CD4-positive, alpha-beta T cell (primary cell): Measurements from ENCODE around the gene ACACA. TPM values are rescaled to one million over a fixed set of nuclear protein-coding genes. Genes with fewer than 3 reads are reported as not detected.
"Not testable (repeated sequence)": the region's sequence is repeated elsewhere in the genome, so short reads cannot be mapped to it uniquely, and the experiment has no call there.

Experiments used
- ATAC-seq: fragments of 200-7000 bp; cut with Tn5 transposase; one replicate; pipeline ENCODE4 v1.10.0; 2022; ENCODE audit warnings: mild to moderate bottlenecking; ENCODE audit not compliant: poor library complexity
- CTCF ChIA-PET: fragments of 350-600 bp; sonication (Branson Sonifier 250); formaldehyde crosslinking; loops from one replicate; lab custom pipeline; 2021; ENCODE audit warnings: antibody characterized with exemption, inconsistent platforms; lab: Charles Lee
- POLR2A ChIA-PET: fragments of 350-600 bp; sonication (Branson Sonifier 250); formaldehyde crosslinking; loops from one replicate; lab custom pipeline; 2021; ENCODE audit warnings: antibody characterized with exemption, inconsistent platforms; lab: Charles Lee
- DNase-seq, 14 experiments: peaks; one replicate each; pipeline ENCODE4 v3.0.0-alpha.2; 2013 to 2020; ENCODE audit warnings: mixed read lengths in 2 of 14
- H3K27ac ChIP-seq, 2 donors: one replicate each; pipeline versions ENCODE4 v1.5.1 to v1.7.0; 2013; ENCODE audit warnings: low read length in 2 of 2, low read depth in 1 of 2, mild to moderate bottlenecking in 1 of 2
- H3K27me3 ChIP-seq, 2 experiments: 1 replicate in 1 of 2; 2 replicates in 1 of 2; pipeline versions ENCODE4 v1.6.1 to v1.7.0; 2013; ENCODE audit warnings: low read length in 2 of 2, control low read depth in 1 of 2, mild to moderate bottlenecking in 1 of 2, moderate library complexity in 1 of 2; ENCODE audit not compliant: insufficient read depth in 2 of 2, control insufficient read depth in 1 of 2
- H3K36me3 ChIP-seq: one replicate; pipeline ENCODE4 v1.6.1; 2013; ENCODE audit warnings: low read length, control low read depth; ENCODE audit not compliant: insufficient read depth
- H3K4me1 ChIP-seq: one replicate; pipeline ENCODE4 v1.6.1; 2013; ENCODE audit warnings: low read length, control low read depth; ENCODE audit not compliant: insufficient read depth
- H3K4me3 ChIP-seq: one replicate; pipeline ENCODE4 v1.5.1; 2013; ENCODE audit warnings: mild to moderate bottlenecking, low read length, moderate library complexity
- H3K9me3 ChIP-seq, 2 experiments: 1 replicate in 1 of 2; 2 replicates in 1 of 2; pipeline versions ENCODE4 v1.6.1 to v1.7.0; 2013; ENCODE audit warnings: low read length in 2 of 2, mild to moderate bottlenecking in 2 of 2, control low read depth in 1 of 2, moderate library complexity in 1 of 2; ENCODE audit not compliant: control insufficient read depth in 1 of 2, insufficient read depth in 1 of 2
- H3K27ac Mint-ChIP-seq: one replicate; pipeline ENCODE4 v1.8.0; 2020; ENCODE audit warnings: mixed read lengths
- H3K27me3 Mint-ChIP-seq: one replicate; pipeline ENCODE4 v1.8.0; 2021; ENCODE audit warnings: mixed read lengths
- H3K36me3 Mint-ChIP-seq: one replicate; pipeline ENCODE4 v1.8.0; 2021; ENCODE audit warnings: low read depth, mixed read lengths
- H3K4me1 Mint-ChIP-seq: one replicate; pipeline ENCODE4 v1.8.0; 2021; ENCODE audit warnings: low read depth, mixed read lengths
- H3K4me3 Mint-ChIP-seq: one replicate; pipeline ENCODE4 v1.8.0; 2020; ENCODE audit warnings: mild to moderate bottlenecking, mixed read lengths
- H3K9me3 Mint-ChIP-seq: one replicate; pipeline ENCODE4 v1.8.0; 2020; ENCODE audit warnings: mixed read lengths
- CTCF ChIP-seq: fragments of 200-600 bp; IDR thresholded peaks from one replicate; pipeline ENCODE4 v1.8.0; 2022; ENCODE audit warnings: antibody characterized with exemption, mild to moderate bottlenecking
- intact Hi-C, 2 experiments: fragments of 100-400 bp; cut with DNase I in 1 of 2; cut with micrococcal nuclease in 1 of 2; formaldehyde crosslinking; loops; one replicate each; pipeline versions ENCODE4 v1.15.1 to v1.9.0; 2023 to 2025; cut with DNase I, micrococcal nuclease
- total RNA-seq, 174 experiments: library from RNA in 2 of 174; stranded (reverse) in 2 of 174; gene quantifications; one replicate each; pipeline ENCODE4 v1.2.3 and lab custom pipeline; 2021 to 2026

The ACACA gene
- total RNA-seq, 2 experiments from 2014 or later, result 26.0 to 28.9 TPM

- no peak for TF ChIP-seq CTCF
- intact Hi-C loops, result loop anchor here (2.0 to 5.0 kb wide), 3 partner anchors 49 to 411 kb away; partner anchors contain the start of genes AATF (in 1 of the 2), ACACA (in 1 of the 2), DDX52 (in 1 of the 2) and TADA2A (in 1 of the 2)
- POLR2A ChIA-PET, result interaction anchor here (0.7 to 1.5 kb wide), 5 partner anchors 13 to 823 kb away, joined by 3 to 5 read pairs (median 3); partner anchors contain the start of genes ACACA, MYO19, PIGW and TADA2A
Measured at GRCh38 chr17:37358098-37358829, 48.4 kb downstream of the ACACA start.

GRCh38 chr17:37356796-37357569 lies 49.7 kb downstream of the ACACA start:
- peak overlapping the region; percentile 54 for H3K4me3 Mint-ChIP-seq
- ATAC-seq, CTCF ChIA-PET: not testable (repeated sequence)

More at GRCh38 chr17:37358098-37358829, 48.4 kb downstream of the ACACA start:
- no peaks in the 10 kb centered on the region for H3K36me3 ChIP-seq
- Mint-ChIP-seq H3K36me3 (no peaks in the 10 kb centered on the region), H3K27me3 (no peaks in the 10 kb centered on the region), H3K4me1 (peaks cover 22% of the 10 kb centered on the region), H3K27ac (peak overlapping the region; percentile 89), H3K4me3 (peak overlapping the region; percentile 93), H3K9me3 (no peaks in the 10 kb centered on the region)
- no peaks in the 10 kb centered on the region for H3K27me3 ChIP-seq
- peak overlapping the region; percentile 9 to 33 for H3K27ac ChIP-seq
- CTCF ChIA-PET, result interaction anchor here (0.6 to 4.2 kb wide), 3 partner anchors 11 to 91 kb away, joined by 3 to 32 read pairs (median 3); no protein-coding TSS in a partner anchor
- peak overlapping the region; percentile 71 for H3K4me3 ChIP-seq
- DNase-seq (peak in 9 of 14 experiments; percentile 1 to 50 (median 13)), ATAC-seq (no peak)
- no peaks in the 10 kb centered on the region for H3K9me3 ChIP-seq
- peaks cover 16% of the 10 kb centered on the region for H3K4me1 ChIP-seq

GRCh38 chr17:37346863-37347402 lies 59.7 kb downstream of the ACACA start:
- H3K4me3 Mint-ChIP-seq, H3K4me1 Mint-ChIP-seq, POLR2A ChIA-PET, H3K27ac ChIP-seq, H3K27me3 Mint-ChIP-seq, intact Hi-C loops, H3K4me1 ChIP-seq, H3K27me3 ChIP-seq, DNase-seq, H3K27ac Mint-ChIP-seq, H3K9me3 Mint-ChIP-seq, ATAC-seq, H3K4me3 ChIP-seq, H3K36me3 ChIP-seq, H3K9me3 ChIP-seq: not testable (repeated sequence)
- H3K36me3 Mint-ChIP-seq, result peaks cover 12% of the 10 kb centered on the region
- CTCF ChIA-PET, result interaction anchor here (1.0 kb wide), 1 partner anchor 12 kb away, joined by 3 read pairs; no protein-coding TSS in a partner anchor

More at GRCh38 chr17:37356796-37357569, 49.7 kb downstream of the ACACA start:
- H3K36me3 Mint-ChIP-seq, H3K27ac ChIP-seq, DNase-seq, H3K9me3 ChIP-seq, H3K27me3 Mint-ChIP-seq, H3K27me3 ChIP-seq, H3K36me3 ChIP-seq, H3K4me3 ChIP-seq, POLR2A ChIA-PET, H3K9me3 Mint-ChIP-seq: not testable (repeated sequence)
- H3K4me1 ChIP-seq, result peaks cover 16% of the 10 kb centered on the region
- Mint-ChIP-seq H3K27ac (peak overlapping the region; percentile 89), H3K4me1 (peaks cover 22% of the 10 kb centered on the region)
- intact Hi-C loops, result loop anchor here in 1 of 2 experiments (5.0 kb wide), 2 partner anchors 285 to 410 kb away; partner anchors contain the start of genes AATF and DDX52
